Amniotic stem cell (primary cell): ENCODE results near the gene ZBTB7B.

ENCODE experiments used
- DNase-seq: peaks from one replicate; lab custom pipeline; 2025; lab: John Stamatoyannopoulos, UW

The ZBTB7B gene

GRCh38 chr1:154988058-154988954 is 14.3 kb upstream of the ZBTB7B start:
- DNase-seq = no peak

DNA sequence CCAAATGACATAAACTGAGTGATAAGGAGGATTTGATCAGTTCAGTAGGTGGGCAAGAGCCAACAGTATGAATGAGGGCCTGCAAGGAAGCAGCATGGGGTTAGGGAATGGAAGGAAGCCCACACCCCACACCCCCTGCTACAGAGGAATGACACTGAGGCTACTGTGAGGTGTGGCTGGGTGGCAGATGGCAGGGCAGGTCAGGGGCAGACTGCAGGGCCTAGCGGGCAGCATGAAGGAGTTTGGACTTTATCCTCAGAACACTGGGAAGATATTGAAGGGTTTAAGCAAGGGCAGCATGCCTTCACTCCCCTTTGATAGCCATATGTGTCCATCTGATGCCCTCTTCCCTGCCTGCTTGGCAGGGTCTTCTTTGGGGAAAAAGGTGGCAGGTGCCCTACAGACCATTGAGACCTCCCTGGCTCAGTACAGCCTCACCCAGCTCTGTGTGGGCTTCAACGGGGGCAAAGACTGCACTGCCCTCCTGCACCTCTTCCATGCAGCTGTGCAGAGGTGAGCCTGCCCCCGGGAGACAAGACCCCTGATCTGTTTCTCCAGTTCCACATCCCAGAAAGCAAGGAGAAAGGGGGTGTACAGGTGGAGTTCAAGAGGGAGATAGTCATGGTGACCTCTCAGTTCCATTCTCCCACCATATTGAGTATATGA is 13.3 kb upstream of the ZBTB7B start:
- DNase-seq = no peak

DNA sequence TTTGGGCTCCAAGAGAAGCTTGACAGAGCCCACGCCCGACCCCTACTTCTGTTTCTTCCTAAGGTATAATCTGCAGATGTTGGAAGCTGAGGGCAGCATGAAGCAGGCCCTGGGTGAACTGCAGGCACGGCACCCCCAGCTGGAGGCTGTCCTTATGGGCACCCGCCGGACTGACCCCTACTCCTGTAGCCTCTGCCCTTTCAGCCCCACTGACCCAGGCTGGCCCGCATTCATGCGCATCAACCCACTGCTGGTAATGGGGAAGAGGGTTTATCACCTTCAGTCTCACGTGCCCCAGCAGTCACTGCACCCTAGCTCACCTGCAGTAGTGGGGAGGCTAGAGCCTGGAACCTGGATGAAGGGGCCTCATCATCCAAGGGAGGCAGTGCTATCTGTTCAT is 12.3 kb upstream of the ZBTB7B start:
- DNase-seq = no peak

GRCh38 chr1:154992721-154993571 is 9.7 kb upstream of the ZBTB7B start:
- DNase-seq = no peak

GRCh38 chr1:154993572-154994268 is 8.9 kb upstream of the ZBTB7B start, which contains the start of gene LENEP:
TSS of gene LENEP (plus strand) at chr1:154993586. CDS start at chr1:154993608, 22 bp downstream.
- no peak for DNase-seq

DNA sequence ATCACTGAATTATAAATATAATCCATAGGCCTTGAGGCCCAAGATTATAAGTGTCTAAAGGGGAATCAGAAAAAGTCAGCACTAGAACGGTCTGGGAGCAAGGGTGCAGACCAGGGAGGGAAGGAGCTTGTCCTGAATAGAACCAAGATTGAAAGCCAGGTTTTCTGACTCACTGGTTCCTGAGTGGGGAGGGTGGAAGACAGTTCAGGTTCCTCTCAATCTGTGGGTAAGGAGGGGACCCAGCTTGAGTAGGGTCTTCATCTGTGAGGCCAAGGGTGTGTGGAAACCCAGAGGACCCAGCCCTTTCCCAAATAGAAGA is 8.4 kb upstream of the ZBTB7B start:
- no peak for DNase-seq

DNA sequence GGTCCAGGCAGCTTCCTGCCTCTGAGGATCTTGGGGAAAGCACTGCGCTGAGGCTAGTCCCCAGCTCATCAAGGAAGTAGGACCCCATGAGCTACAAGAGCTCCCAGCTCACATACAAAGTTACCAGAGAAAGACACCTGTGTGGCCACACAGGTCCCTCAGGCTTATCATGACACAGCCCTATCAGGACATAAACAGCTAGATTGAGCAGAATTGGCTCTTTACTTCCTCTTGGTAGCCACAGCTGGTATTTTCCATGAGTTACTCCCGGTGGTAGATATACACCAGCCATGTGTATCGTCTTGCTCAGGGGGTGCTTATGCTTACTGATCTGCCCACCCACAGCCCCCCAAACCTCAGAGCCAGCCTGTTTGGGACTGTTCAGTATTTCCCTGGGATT is 8.0 kb upstream of the ZBTB7B start:
- no peak for DNase-seq

- DNase-seq = peak; percentile 56
Measured at GRCh38 chr1:154995301-154995983, 7.2 kb upstream of the ZBTB7B start.

GRCh38 chr1:154996966-154997701 is 5.5 kb upstream of the ZBTB7B start:
- no peak for DNase-seq

DNA sequence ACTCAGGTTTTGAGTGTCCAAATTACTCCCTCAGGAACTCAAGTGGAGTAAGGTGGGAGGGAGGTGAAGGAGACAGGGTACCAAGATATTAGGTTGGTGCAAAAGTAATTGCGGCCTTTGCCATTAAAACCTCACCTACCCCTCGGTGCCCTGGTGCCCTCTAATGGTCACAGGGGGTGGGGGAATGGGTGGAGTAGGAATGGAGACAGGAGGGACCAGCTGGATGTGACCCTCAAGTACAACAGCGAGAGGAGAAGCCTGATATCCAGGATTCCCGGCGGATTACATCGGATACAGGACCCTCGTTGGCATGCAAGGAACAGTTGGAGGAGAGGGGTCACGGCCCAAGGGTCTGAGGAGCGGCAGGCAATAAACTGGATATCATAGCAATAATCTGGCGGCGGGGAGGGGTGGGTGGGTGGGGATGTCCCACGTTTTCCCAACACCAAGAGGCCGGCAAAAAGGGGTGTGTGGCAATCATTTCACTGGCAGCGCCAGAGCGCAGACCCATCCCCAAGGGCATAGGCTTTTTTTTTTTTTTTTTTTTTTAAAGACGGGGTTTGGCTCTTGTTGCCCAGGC is 4.3 kb upstream of the ZBTB7B start:
- DNase-seq = no peak

GRCh38 chr1:154998818-154999570 is 3.6 kb upstream of the ZBTB7B start:
- peak; percentile 21 for DNase-seq

GRCh38 chr1:154999571-155000410 is 2.8 kb upstream of the ZBTB7B start:
- no peak for DNase-seq

DNA sequence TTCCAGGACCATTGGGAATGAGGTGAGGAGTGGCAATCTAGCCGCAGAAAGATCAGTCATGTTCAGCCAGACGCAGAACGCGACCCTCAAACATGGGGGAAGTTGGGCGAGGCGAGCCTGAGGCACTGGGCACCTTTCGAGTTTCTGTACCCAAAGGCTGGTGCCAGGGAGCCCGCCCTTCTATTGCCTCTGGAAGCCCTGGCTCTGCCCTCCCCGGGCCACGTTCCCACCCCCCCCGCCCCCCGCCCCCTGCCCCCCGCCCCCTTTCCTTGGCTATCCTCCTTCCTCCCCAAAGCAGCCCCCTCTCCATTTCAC is 2.2 kb upstream of the ZBTB7B start:
- no peak for DNase-seq

DNA sequence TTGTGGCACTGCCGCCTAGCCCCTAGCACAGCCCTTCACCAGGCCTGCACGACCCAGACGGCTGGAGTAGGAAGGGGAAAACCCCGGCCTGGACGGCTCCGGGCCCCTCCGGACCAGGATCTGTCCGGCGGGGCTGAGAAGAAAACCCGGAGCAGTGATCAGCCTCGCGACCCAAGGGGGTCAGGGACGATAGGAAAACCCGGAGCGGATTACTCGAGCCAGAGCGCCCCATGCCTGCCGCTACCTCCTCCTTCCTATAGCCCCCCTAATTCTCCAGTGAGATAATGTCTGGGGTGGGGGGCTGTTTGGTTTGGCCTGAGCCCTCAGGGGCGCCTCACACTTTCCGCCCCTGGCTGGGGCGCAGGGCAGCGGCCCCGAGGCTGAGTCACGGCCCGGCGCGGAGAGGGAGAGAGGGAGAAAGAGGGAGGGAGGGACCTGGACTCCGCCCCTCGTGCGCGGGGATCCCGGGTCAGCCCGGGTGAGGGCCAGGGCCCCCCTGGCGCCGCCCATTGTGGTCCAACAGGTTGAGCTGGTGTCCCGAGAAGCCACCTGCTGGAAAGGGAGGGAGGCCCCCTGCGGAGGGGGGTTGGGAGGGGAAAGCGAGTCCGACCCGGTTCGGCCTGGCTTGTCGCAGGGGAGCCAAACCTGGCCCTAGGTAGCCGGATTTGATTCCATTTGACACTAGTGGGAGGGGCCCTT is 1.7 kb upstream of the ZBTB7B start:
- peak; percentile 56 for DNase-seq

DNA sequence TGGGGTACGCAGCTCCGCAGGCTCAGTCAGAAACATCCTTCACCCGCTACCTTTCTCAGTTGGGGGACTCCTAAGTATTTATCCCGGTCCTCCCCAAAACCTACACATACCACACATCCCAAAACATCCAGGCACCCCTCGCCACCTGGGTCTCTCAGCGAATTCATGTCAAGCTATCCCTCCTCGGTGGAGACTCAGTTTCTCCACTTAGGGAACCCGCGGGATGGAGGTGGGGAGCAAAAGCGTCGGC is 1.3 kb upstream of the ZBTB7B start:
- no peak for DNase-seq

DNA sequence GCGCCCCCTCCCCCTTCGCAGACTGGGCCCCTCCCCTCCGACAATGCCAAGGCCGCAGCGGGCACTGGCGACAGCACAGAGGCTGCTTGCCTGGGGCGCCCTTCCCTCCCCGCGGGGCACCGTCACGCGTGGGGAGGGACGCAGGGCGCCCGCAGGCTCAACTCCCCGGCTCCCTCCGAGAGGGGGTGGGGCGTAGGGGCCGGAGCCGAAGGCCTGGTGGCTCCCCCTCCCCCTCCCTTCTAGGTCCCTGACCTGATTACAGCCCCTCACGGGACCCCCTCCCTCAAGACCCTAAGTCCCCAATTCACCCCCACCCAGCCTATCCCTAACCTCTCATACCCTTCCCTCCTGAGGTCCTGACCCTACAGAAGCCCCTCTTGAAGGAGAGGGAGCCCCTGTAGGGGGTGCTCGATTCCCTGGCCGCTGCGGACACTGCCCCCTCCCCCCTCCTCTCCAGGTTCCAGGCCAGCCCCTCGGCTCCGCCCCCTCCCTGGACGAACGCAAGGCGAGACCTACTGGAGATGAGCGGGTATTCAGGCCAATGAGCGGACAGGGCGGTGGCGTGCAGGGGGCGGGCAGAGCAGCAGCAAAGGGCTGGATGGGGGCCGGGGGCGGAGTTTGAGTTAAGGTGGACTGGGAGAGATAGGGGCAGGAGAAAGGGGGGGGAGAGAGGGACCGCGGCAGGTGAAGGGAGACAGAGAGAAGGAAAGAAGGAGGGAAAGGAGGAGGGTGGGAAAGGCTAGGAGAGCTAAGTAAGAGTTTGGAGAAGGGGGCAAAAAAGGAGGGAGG is 733 bp upstream of the ZBTB7B start:
- peak; percentile 98 for DNase-seq

DNA sequence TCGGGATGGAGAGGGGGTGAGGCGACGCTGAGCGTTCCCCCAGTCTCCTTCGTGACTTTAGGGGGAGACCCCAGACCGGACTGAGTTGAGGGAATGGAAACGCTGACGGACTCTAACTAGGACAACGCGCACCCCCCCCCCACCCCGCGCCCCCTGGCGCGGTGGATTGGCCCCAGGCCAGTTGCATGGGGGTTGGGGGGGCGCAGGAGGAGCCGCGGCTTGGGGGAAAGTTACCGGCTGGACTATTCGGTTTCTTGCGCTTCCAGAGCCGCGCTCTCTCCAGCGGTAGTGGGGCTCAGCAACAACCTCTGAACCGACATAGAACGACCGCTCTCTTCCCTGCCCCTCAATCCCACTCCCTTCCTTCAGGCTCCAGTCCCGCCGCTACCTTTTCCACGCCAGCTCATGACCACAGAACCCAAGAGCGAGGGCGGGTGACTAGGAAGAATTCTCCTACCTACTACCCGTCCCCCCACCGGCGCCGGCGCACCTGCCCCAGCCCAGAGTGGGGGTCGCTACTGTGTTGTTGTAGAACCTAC is 694 bp downstream of the ZBTB7B start:
- no peak for DNase-seq
